Erythroblast (primary cell): Measurements from ENCODE around the gene CTSE.

Experiments
- DNase-seq, 2 experiments: peaks; one replicate each; lab custom pipeline; 2025; lab: John Stamatoyannopoulos, UW
- GATA1 ChIP-seq: IDR thresholded peaks from 2 replicates; pipeline ENCODE4 v1.6.1; 2011; ENCODE audit warnings: low read depth, mild to moderate bottlenecking, control low read depth, low read length, moderate library complexity
- POLR2A ChIP-seq: IDR thresholded peaks from 2 replicates; pipeline ENCODE4 v1.6.1; 2011; ENCODE audit warnings: mild to moderate bottlenecking, low read length

The CTSE gene

DNA sequence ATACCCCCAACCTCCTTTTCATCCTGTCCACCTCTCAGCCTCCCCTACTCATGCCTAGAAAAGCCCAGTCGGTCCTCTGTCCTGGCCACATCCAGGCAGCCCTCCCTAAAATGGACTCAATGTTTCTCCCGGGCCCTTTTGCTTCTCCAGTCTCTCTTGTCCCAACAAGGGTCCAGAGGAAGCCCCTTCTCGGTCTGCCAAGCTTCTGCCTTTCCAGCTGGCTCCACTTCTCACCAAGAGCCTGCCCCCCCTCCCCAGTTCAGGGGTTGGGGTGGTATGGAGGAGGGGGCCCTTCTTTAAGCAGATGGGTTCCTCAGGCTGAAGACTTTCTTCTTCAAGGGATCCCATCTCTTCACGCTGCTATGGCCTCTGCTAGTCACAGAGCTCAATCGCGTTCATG, 44.4 kb downstream of the CTSE start:
- no peak for TF ChIP-seq GATA1
- TF ChIP-seq POLR2A = no peak
- DNase-seq = no peak

DNA sequence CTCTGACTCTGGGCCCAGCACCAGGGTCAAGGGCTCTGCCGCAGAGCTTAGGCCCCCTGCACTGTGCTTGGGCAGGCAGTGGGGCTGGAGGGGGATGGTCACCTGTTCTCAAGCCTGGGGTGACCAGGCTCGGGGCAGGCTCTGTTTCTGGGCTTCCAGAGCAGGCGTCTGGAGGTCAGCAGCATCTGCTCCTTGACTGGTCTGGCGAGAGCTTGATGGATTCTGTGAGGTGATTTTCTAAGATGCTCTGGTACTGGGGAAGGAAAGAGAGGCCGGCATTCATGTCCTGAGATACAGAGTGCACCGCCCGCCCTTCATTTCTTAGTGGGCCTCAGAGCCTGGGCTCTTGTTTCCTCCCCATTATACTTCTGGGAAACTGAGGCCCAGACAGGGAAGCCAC, 45.0 kb downstream of the CTSE start:
- TF ChIP-seq GATA1 (no peak), POLR2A (no peak)
- DNase-seq = no peak

- no peak for TF ChIP-seq POLR2A
- no peak for TF ChIP-seq GATA1
- DNase-seq = peak; percentile 74 to 87
Observed at GRCh38 chr1:205977402-205978014, 46.2 kb downstream of the CTSE start.

- no peak for DNase-seq
- no peak for TF ChIP-seq GATA1
- no peak for TF ChIP-seq POLR2A
Observed at GRCh38 chr1:205976708-205977401, 46.8 kb downstream of the CTSE start.

DNA sequence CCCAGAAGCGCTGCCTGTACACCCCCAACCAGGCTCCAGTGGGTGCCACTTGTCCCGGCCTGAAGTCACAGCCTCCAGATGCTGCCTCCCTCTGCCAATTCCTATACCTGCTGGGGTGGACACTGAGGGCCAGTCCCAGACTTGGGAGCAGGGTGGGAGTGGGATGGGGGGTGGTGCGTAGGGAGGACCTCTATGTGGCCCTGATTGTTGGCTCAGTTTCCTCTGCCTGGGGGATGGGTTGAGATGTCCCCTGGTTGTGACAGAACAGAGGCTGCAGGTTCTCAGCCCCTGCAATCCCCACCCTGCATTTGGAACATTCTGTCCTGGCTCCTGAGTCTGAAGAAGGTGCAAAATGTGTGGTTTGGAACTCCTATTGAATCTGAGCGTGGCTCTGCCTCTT, 47.7 kb downstream of the CTSE start:
- DNase-seq = no peak
- TF ChIP-seq POLR2A = no peak
- TF ChIP-seq GATA1 = no peak

GRCh38 chr1:205975387-205975998, 48.2 kb downstream of the CTSE start:
- no peak for DNase-seq
- TF ChIP-seq GATA1 = no peak
- no peak for TF ChIP-seq POLR2A

- TF ChIP-seq POLR2A (no peak), GATA1 (no peak)
- DNase-seq = no peak
Observed at GRCh38 chr1:205974712-205975111, 49.0 kb downstream of the CTSE start.

- no peak for TF ChIP-seq GATA1
- peak in 1 of 2 experiments; percentile 38 for DNase-seq
Observed at GRCh38 chr1:205973377-205974232, 50.1 kb downstream of the CTSE start.

GRCh38 chr1:205972491-205973168, 51.1 kb downstream of the CTSE start:
- peak; percentile 20 to 50 for DNase-seq
- no peak for TF ChIP-seq GATA1
- TF ChIP-seq POLR2A = no peak

DNA sequence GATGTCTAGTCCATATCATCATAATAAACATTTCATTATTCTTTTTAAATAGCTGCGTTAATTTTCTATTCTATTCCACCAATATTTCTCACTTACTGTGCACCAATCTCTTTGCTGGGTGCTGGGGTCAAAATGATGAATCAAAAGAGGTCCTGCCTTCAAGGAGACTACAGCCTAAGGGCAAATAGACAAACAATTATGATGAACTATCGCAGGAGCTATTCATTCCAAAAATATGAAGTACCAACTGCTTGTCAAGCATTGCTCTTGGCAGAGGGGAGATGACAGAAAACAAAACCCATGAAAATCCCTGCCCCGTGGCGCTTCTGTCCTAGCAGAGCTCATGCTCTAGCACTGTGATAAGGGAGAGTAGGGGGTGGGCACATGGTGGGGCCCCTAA, 51.6 kb downstream of the CTSE start:
- DNase-seq = no peak

DNA sequence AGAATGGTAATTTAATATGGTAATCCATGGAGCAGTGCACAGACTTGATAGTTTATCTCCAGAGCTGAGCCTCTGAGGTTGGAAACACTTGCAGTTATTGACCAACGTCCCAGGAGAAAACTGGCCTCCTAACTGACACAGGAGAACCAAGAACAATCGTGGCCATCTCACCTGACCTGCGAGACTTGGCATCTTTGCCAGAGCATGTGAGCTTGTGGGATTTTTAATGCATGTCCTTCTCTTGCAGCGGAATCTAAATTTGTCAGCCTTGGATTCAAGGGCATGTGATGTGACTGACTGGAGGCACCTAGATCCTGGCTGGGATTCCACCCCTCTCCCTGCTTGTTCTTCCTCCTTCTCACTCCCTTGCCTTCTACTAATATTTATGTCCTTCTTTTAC, 52.6 kb downstream of the CTSE start:
- DNase-seq = no peak
- TF ChIP-seq POLR2A (no peak), GATA1 (no peak)

More for the DNA sequence above, 51.6 kb downstream of the CTSE start:
- no peak for TF ChIP-seq GATA1
- TF ChIP-seq POLR2A = no peak

DNA sequence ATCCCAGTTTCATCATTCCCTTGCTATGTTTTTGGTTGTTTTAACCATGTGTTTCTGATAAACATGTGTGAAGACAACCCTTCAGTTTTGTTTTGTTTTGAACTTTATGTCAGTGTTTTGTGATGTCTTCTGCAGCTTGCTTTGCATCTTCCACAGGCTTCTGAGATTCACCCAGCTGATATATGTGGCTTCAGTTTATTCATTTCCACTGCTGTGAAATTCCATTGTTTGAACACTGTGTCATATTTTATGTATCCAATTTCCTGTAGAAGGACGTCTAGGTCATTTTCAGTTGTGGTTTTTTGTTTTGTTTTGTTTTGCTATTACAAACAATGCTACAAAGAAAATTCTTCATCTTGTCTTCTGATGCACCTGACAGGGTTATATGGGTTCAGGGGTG, 53.2 kb downstream of the CTSE start:
- TF ChIP-seq GATA1 (no peak), POLR2A (no peak)
- DNase-seq = no peak

GRCh38 chr1:205969229-205969628, 54.5 kb downstream of the CTSE start:
- TF ChIP-seq GATA1 (no peak), POLR2A (no peak)
- no peak for DNase-seq
